ENCODE results near the gene ENHO. TPM values are rescaled to one million over a fixed set of nuclear protein-coding genes. Genes with fewer than 3 reads are reported as not detected.
"Not testable (repeated sequence)": the region's sequence is repeated elsewhere in the genome, so short reads cannot be mapped to it uniquely, and the experiment has no call there.

ENHO gene
- total RNA-seq, 2 donors from 2014 or later, result 1.2 to 1.3 TPM

DNA sequence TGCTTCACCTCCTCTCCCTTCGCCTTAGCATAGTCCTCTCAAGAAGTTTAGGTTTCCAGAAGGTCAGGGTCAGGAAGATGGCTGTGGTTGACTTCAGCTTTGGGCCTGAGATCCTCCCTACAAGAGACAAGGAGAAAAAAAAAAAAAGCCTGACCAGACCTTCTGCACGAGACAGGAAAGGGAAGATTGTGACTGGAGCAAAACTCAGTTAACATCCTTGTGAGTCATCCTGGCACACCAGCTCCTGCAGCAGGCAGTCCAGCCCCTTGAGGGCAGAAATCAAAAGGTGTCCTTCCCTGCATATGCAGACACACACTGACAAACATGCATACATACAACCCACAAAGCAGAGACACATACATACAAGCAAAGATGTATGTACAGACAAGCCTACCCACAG lies 18.0 kb upstream of the ENHO start:
- Histone ChIP-seq H3K36me3 (no peaks in the 10 kb centered on the region), H3K9ac (ENCODE audit: low read depth in 2 of 2, low read length in 2 of 2) (no peak overlapping the region), H3K4me3 (no peak overlapping the region), H3K9me3 (no peaks in the 10 kb centered on the region), H3K4me1 (no peaks in the 10 kb centered on the region), H3K27me3 (no peaks in the 10 kb centered on the region), H3K27ac (no peak overlapping the region)
- TF ChIP-seq, protein P1, sequence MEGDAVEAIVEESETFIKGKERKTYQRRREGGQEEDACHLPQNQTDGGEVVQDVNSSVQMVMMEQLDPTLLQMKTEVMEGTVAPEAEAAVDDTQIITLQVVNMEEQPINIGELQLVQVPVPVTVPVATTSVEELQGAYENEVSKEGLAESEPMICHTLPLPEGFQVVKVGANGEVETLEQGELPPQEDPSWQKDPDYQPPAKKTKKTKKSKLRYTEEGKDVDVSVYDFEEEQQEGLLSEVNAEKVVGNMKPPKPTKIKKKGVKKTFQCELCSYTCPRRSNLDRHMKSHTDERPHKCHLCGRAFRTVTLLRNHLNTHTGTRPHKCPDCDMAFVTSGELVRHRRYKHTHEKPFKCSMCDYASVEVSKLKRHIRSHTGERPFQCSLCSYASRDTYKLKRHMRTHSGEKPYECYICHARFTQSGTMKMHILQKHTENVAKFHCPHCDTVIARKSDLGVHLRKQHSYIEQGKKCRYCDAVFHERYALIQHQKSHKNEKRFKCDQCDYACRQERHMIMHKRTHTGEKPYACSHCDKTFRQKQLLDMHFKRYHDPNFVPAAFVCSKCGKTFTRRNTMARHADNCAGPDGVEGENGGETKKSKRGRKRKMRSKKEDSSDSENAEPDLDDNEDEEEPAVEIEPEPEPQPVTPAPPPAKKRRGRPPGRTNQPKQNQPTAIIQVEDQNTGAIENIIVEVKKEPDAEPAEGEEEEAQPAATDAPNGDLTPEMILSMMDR (IDR thresholded peaks at IDR 0.05), result no peak
- intact Hi-C loops (cut with DNase I), result no loop called here
- DNase-seq, result no peak

DNA sequence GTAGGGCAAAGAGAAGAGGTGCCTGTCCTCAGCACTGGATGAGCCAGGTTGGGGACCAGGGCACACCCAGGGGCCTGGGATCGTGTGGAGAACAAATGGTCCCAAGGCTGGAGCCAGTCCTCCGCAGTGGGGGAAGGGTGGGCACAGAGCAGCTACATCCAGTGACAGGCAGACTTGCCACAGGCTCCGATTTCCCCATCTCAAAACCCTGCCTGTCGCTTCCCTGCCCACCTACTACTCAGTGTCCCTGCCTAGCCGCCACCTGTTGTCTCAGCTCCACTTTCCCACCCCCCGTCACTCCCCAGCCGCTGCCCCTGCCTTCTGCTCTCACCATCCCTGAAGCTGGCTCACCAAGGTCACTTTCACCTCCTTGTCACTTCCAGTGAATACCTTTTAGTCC lies 13.9 kb upstream of the ENHO start:
- TF ChIP-seq, protein P1 (IDR thresholded peaks at IDR 0.05), result no peak
- no peaks in the 10 kb centered on the region for H3K9me3 ChIP-seq
- no peaks in the 10 kb centered on the region for H3K36me3 ChIP-seq
- no peak overlapping the region for H3K27ac ChIP-seq
- intact Hi-C loops (cut with DNase I), result no loop called here
- H3K4me1 ChIP-seq, result no peaks in the 10 kb centered on the region
- H3K4me3 ChIP-seq, result no peak overlapping the region
- H3K27me3 ChIP-seq, result no peaks in the 10 kb centered on the region
- no peak for DNase-seq
- no peak overlapping the region for H3K9ac ChIP-seq (ENCODE audit: low read depth in 2 of 2, low read length in 2 of 2)

DNA sequence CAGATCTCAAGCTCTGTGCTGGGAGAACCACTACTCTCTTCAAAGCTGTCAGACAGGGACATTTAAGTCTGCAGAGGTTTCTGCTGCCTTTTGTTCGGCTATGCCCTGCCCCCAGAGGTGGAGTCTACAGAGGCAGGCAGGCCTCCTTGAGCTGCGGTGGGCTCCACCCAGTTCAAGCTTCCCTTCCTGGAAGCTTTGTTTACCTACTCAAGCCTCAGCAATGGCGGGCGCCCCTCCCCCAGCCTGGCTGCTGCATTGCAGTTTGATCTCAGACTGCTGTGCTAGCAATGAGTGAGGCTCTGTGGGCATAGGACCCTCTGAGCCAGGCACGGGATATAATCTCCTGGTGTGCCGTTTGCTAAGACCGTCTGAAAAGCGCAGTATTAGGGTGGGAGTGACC lies 9.3 kb upstream of the ENHO start:
- H3K9me3 ChIP-seq; H3K9ac ChIP-seq (ENCODE audit: low read depth in 2 of 2, low read length in 2 of 2); H3K27me3 ChIP-seq; H3K27ac ChIP-seq; H3K36me3 ChIP-seq; intact Hi-C loops (cut with DNase I); H3K4me3 ChIP-seq; DNase-seq; H3K4me1 ChIP-seq: not testable (repeated sequence)

DNA sequence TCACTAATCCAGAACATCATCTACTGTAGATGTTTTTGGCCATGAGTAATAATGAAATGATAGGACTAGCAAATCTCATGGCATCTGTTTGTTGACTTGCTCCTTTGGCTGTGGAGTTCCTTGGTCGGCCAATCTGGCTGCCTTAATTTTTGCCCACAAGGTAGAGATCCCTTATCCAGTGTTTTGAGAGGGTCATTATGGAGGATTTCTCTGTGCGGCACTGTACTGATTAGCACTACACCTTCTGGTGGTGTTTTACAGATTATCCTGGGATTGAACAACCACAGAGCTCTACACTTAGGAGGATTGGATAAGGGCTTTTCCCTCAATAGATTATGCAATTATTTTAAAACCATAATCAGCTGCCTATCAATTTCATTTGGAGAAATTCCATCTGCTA lies 3.2 kb upstream of the ENHO start:
- no peaks in the 10 kb centered on the region for H3K9me3 ChIP-seq
- intact Hi-C loops (cut with DNase I), result no loop called here
- no peaks in the 10 kb centered on the region for H3K27me3 ChIP-seq
- H3K27ac ChIP-seq, result no peak overlapping the region
- H3K4me1 ChIP-seq, result peaks cover 3% of the 10 kb centered on the region
- TF ChIP-seq, protein P1 (IDR thresholded peaks at IDR 0.05), result no peak
- no peak for DNase-seq
- no peaks in the 10 kb centered on the region for H3K36me3 ChIP-seq
- no peak overlapping the region for H3K4me3 ChIP-seq
- no peak overlapping the region for H3K9ac ChIP-seq (ENCODE audit: low read depth in 2 of 2, low read length in 2 of 2)

DNA sequence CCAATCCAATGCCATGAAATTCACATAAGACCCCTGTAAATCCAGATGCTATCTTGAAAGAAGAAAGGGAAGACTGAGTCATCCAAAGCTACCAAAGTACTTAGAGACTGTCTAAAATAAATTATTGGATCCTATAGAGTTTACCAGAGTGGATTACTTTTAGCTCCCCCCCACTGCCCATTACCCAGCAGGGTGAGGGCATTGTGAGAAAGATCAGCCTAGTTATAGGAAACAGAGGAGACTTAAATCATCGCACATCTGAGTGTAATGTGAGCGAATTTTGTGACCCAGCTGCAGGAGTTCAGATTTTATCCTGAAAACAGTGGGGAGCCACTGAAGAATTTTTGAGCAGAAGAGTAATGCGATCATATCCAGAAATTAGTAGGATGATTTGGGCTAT lies 1.6 kb upstream of the ENHO start:
- H3K27ac ChIP-seq, result no peak overlapping the region
- H3K4me1 ChIP-seq, result peaks cover 3% of the 10 kb centered on the region
- no peaks in the 10 kb centered on the region for H3K27me3 ChIP-seq
- H3K4me3 ChIP-seq, result no peak overlapping the region
- intact Hi-C loops (cut with DNase I), result no loop called here
- TF ChIP-seq, protein P1 (IDR thresholded peaks at IDR 0.05), result no peak
- no peaks in the 10 kb centered on the region for H3K9me3 ChIP-seq
- H3K9ac ChIP-seq (ENCODE audit: low read depth in 2 of 2, low read length in 2 of 2), result no peak overlapping the region
- no peaks in the 10 kb centered on the region for H3K36me3 ChIP-seq
- no peak for DNase-seq

DNA sequence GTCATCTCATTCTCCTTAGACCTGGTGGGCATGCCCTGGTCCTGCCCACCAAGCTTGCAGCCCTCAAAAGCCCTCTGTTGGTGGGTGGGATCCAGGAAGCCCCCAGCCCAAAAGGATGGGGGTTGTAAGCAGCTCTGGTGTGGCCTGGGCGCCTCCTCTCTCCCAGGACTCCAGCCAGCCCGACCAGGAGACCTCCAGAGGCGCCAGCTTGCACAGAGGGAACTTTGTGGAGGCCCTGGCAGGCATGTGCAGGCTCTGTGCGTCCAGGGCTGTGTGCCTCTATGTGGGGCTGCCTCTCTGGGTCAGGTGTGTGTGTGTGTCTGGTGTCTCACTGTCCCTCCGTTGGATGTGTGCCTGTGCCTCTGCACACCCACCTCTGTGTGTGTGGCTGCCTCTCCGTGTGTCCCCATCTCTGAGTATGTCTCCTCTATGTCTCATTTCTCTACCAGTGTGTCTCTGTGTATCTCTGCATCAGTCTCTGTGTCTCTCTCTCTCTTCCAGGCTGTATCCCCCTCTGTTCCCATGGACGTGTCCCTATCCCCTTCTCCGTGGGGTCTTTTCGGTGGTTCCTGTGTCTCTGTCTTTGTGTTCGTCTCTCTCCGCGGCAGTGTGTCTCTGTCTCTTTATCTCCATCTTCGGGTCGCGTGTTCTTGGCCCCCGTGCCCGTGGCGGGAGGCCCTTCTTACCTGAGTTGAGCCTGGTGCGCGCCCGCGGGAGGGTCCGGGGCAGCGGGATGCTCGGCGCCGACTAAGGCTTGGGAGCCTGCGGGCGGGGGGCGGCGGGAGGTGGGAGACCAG lies 501 bp downstream of the ENHO start:
- Histone ChIP-seq H3K27ac (no peak overlapping the region), H3K36me3 (no peaks in the 10 kb centered on the region), H3K4me1 (peaks cover 3% of the 10 kb centered on the region), H3K9ac (ENCODE audit: low read depth in 2 of 2, low read length in 2 of 2) (peak overlapping the region; percentile 48 to 70), H3K27me3 (no peaks in the 10 kb centered on the region), H3K4me3 (peak overlapping the region; percentile 25), H3K9me3 (no peaks in the 10 kb centered on the region)
- intact Hi-C loops (cut with DNase I), result no loop called here
- TF ChIP-seq, protein P1 (IDR thresholded peaks at IDR 0.05), result no peak
- no peak for DNase-seq

Data from colonic mucosa (tissue), 4 donors.